Measurements from ENCODE around the gene LRRC7. TPM values are rescaled to one million over a fixed set of nuclear protein-coding genes. Genes with fewer than 3 reads are reported as not detected.

Gene LRRC7
- total RNA-seq, 1 experiment from 2014 or later: not detected

DNA sequence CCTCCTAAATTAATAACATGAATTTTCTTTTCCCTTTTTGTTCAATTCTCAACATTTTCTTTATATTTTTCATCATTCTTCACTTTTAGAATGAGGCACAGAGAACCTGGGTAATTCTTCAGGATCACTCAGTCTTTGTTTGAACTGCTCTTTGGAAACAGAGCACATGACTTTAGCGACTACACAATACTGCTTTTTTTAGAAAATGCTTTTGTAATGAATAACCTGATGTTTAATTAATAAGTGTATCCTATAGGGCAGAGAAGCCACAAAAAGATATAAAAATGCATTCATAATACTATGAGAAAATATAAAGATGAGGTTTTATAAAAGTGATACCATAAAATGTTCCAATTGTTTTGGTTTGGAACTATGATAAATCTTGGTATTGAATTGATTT, 77.8 kb downstream of the LRRC7 start:
- Histone ChIP-seq H3K4me3 (ENCODE audit: low read depth in 2 of 2, low read length in 2 of 2) (no peak overlapping the region), H3K27me3 (ENCODE audit: control insufficient read depth, insufficient read depth, low read length) (no peaks in the 10 kb centered on the region), H3K27ac (ENCODE audit: low read length) (no peak overlapping the region), H3K4me1 (ENCODE audit: control insufficient read depth, insufficient read depth, low read length) (no peaks in the 10 kb centered on the region), H3K36me3 (ENCODE audit: control insufficient read depth, insufficient read depth, low read length) (no peaks in the 10 kb centered on the region), H3K9me3 (ENCODE audit: control insufficient read depth, insufficient read depth, low read depth, low read length) (no peaks in the 10 kb centered on the region)
- TF ChIP-seq TCF7L2 (IDR thresholded peaks at IDR 0.05; ENCODE audit: low read depth, low read length) (no peak), POLR2AphosphoS5 (IDR thresholded peaks at IDR 0.05; ENCODE audit: low read depth, low read length) (no peak), SIN3A (IDR thresholded peaks at IDR 0.05; ENCODE audit: borderline replicate concordance, insufficient read depth, low read depth, low read length) (no peak)
- TF ChIP-seq, protein P1, sequence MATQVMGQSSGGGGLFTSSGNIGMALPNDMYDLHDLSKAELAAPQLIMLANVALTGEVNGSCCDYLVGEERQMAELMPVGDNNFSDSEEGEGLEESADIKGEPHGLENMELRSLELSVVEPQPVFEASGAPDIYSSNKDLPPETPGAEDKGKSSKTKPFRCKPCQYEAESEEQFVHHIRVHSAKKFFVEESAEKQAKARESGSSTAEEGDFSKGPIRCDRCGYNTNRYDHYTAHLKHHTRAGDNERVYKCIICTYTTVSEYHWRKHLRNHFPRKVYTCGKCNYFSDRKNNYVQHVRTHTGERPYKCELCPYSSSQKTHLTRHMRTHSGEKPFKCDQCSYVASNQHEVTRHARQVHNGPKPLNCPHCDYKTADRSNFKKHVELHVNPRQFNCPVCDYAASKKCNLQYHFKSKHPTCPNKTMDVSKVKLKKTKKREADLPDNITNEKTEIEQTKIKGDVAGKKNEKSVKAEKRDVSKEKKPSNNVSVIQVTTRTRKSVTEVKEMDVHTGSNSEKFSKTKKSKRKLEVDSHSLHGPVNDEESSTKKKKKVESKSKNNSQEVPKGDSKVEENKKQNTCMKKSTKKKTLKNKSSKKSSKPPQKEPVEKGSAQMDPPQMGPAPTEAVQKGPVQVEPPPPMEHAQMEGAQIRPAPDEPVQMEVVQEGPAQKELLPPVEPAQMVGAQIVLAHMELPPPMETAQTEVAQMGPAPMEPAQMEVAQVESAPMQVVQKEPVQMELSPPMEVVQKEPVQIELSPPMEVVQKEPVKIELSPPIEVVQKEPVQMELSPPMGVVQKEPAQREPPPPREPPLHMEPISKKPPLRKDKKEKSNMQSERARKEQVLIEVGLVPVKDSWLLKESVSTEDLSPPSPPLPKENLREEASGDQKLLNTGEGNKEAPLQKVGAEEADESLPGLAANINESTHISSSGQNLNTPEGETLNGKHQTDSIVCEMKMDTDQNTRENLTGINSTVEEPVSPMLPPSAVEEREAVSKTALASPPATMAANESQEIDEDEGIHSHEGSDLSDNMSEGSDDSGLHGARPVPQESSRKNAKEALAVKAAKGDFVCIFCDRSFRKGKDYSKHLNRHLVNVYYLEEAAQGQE (IDR thresholded peaks at IDR 0.05; ENCODE audit: insufficient read depth in 1 of 2, low read depth in 2 of 2, low read length in 1 of 2): no peak
- TF ChIP-seq, protein P2, sequence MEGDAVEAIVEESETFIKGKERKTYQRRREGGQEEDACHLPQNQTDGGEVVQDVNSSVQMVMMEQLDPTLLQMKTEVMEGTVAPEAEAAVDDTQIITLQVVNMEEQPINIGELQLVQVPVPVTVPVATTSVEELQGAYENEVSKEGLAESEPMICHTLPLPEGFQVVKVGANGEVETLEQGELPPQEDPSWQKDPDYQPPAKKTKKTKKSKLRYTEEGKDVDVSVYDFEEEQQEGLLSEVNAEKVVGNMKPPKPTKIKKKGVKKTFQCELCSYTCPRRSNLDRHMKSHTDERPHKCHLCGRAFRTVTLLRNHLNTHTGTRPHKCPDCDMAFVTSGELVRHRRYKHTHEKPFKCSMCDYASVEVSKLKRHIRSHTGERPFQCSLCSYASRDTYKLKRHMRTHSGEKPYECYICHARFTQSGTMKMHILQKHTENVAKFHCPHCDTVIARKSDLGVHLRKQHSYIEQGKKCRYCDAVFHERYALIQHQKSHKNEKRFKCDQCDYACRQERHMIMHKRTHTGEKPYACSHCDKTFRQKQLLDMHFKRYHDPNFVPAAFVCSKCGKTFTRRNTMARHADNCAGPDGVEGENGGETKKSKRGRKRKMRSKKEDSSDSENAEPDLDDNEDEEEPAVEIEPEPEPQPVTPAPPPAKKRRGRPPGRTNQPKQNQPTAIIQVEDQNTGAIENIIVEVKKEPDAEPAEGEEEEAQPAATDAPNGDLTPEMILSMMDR (IDR thresholded peaks at IDR 0.05): no peak
- BruUV-seq (replicated peaks): no TSS peak
- no peak for DNase-seq (ENCODE audit: low read depth, low spot score)
- intact Hi-C loops (cut with micrococcal nuclease; ENCODE audit: unreplicated experiment) (no loop called here), in situ Hi-C loops (cut with HindIII; ENCODE audit: low pct_unique_long_range_greater_than_20kb, low sequenced_read_pairs) (no loop called here)
- no peak for ATAC-seq
- ChIA-PET POLR2A (no interaction called here), CTCF (no interaction called here)

DNA sequence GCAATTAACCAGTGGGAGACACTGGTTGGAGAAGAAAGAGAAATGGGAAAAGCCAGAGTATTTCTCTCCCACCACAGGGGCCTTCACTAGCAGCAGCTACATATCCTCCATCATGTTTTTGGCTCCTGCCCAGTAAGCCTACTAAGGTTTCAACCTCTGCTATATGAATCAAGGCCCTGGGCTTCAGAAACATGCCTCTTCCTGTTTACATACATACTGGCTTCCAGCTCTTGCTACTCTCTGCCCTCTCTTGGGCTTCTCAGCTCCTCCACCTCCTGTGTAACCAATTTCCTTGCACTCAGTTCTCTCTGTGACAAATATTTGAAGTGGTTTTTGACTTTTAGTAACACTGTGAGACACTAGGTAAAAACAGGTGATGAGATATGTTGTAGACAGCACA, 80.8 kb downstream of the LRRC7 start:
- H3K36me3 ChIP-seq (ENCODE audit: control insufficient read depth, insufficient read depth, low read length): no peaks in the 10 kb centered on the region
- POLR2A ChIA-PET: no interaction called here
- no peaks in the 10 kb centered on the region for H3K27me3 ChIP-seq (ENCODE audit: control insufficient read depth, insufficient read depth, low read length)
- H3K27ac ChIP-seq (ENCODE audit: low read length): no peak overlapping the region
- intact Hi-C loops (cut with micrococcal nuclease; ENCODE audit: unreplicated experiment) (no loop called here), in situ Hi-C loops (cut with HindIII; ENCODE audit: low pct_unique_long_range_greater_than_20kb, low sequenced_read_pairs) (no loop called here)
- DNase-seq (ENCODE audit: low read depth, low spot score) (no peak), ATAC-seq (no peak)
- BruUV-seq (replicated peaks): no TSS peak
- CTCF ChIA-PET: no interaction called here
- H3K9me3 ChIP-seq (ENCODE audit: control insufficient read depth, insufficient read depth, low read depth, low read length): no peaks in the 10 kb centered on the region
- TF ChIP-seq, protein P2 (IDR thresholded peaks at IDR 0.05): no peak
- TF ChIP-seq POLR2AphosphoS5 (IDR thresholded peaks at IDR 0.05; ENCODE audit: low read depth, low read length): no peak
- TF ChIP-seq, protein P1 (IDR thresholded peaks at IDR 0.05; ENCODE audit: insufficient read depth in 1 of 2, low read depth in 2 of 2, low read length in 1 of 2): no peak
- TF ChIP-seq SIN3A (IDR thresholded peaks at IDR 0.05; ENCODE audit: borderline replicate concordance, insufficient read depth, low read depth, low read length): no peak
- no peak for TF ChIP-seq TCF7L2 (IDR thresholded peaks at IDR 0.05; ENCODE audit: low read depth, low read length)
- no peaks in the 10 kb centered on the region for H3K4me1 ChIP-seq (ENCODE audit: control insufficient read depth, insufficient read depth, low read length)
- H3K4me3 ChIP-seq (ENCODE audit: low read depth in 2 of 2, low read length in 2 of 2): no peak overlapping the region

Measured in Panc1 (cell line).